ENCODE measurements around the gene RNU1-1.
"Not testable (repeated sequence)": the region's sequence is repeated elsewhere in the genome, so short reads cannot be mapped to it uniquely, and the experiment has no call there.

- not testable (repeated sequence) for TF ChIP-seq CTCF, POLR2A (IDR thresholded peaks at IDR 0.05)
Observed at GRCh38 chr1:16534239-16534828, 20.2 kb upstream of the RNU1-1 start.
